Chondrocyte (in vitro differentiated cells): ENCODE results near the gene FAM241A. TPM values are rescaled to one million over a fixed set of nuclear protein-coding genes. Genes with fewer than 3 reads are reported as not detected.

Source experiments
- DNase-seq: peaks from one replicate; pipeline ENCODE4 v3.0.0; 2021; ENCODE audit warnings: mixed read lengths, low spot score
- H3K27ac Mint-ChIP-seq: one replicate; pipeline ENCODE4 v1.8.0; 2021; ENCODE audit warnings: mild to moderate bottlenecking, moderate library complexity, mixed read lengths; ENCODE audit not compliant: unreplicated experiment
- H3K27me3 Mint-ChIP-seq: 2 replicates; pipeline ENCODE4 v1.8.0; 2021; ENCODE audit warnings: low read depth, mixed read lengths
- H3K36me3 Mint-ChIP-seq: 2 replicates; pipeline ENCODE4 v1.8.0; 2021; ENCODE audit warnings: low read depth, mixed read lengths
- H3K4me1 Mint-ChIP-seq: 2 replicates; pipeline ENCODE4 v1.8.0; 2021; ENCODE audit warnings: low read depth, mild to moderate bottlenecking, mixed read lengths
- H3K4me3 Mint-ChIP-seq: one replicate; pipeline ENCODE4 v1.8.0; 2021; ENCODE audit warnings: mild to moderate bottlenecking, moderate library complexity, mixed read lengths; ENCODE audit not compliant: unreplicated experiment
- H3K9me3 Mint-ChIP-seq: 2 replicates; pipeline ENCODE4 v1.8.0; 2021; ENCODE audit warnings: low read depth, mixed read lengths
- total RNA-seq: library from RNA; stranded (reverse); gene quantifications from 3 replicates; pipeline ENCODE4 v1.2.1, GENCODE V29; 2021
- TF ChIP-seq, protein P1 (sequence below): fragments of 200-600 bp; sonication (generic); IDR thresholded peaks from 2 replicates; pipeline ENCODE4 v1.5.0; 2021; ENCODE audit warnings: antibody characterized with exemption, mild to moderate bottlenecking, moderate library complexity

FAM241A gene
- total RNA-seq, 1 donor from 2014 or later, result 0.62 TPM

DNA sequence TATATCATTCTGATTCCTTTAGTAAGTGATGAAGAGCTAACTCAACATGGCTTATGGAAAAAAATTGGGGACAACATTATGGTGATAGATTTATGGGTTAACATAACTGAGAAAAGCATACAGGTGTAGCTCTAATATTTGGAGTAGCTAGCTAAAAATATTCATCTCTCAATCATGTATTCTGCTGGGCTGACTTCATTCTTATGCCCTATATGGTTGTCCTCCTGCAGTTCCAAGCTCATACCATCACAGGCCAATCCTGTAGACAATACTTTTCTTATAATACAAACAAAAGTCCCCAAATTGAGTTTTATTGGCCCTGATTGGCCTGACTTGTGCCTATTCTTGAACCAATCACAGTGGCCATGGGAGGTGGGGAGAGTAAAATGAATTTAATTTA is 6.7 kb upstream of the FAM241A start:
- TF ChIP-seq, protein P1, sequence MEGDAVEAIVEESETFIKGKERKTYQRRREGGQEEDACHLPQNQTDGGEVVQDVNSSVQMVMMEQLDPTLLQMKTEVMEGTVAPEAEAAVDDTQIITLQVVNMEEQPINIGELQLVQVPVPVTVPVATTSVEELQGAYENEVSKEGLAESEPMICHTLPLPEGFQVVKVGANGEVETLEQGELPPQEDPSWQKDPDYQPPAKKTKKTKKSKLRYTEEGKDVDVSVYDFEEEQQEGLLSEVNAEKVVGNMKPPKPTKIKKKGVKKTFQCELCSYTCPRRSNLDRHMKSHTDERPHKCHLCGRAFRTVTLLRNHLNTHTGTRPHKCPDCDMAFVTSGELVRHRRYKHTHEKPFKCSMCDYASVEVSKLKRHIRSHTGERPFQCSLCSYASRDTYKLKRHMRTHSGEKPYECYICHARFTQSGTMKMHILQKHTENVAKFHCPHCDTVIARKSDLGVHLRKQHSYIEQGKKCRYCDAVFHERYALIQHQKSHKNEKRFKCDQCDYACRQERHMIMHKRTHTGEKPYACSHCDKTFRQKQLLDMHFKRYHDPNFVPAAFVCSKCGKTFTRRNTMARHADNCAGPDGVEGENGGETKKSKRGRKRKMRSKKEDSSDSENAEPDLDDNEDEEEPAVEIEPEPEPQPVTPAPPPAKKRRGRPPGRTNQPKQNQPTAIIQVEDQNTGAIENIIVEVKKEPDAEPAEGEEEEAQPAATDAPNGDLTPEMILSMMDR, result no peak
- no peak for DNase-seq
- peaks cover 9% of the 10 kb centered on the region for H3K4me1 Mint-ChIP-seq
- H3K4me3 Mint-ChIP-seq, result no peak overlapping the region
- H3K27ac Mint-ChIP-seq, result no peak overlapping the region
- H3K36me3 Mint-ChIP-seq, result no peaks in the 10 kb centered on the region
- peaks cover 7% of the 10 kb centered on the region for H3K27me3 Mint-ChIP-seq
- peaks cover 5% of the 10 kb centered on the region for H3K9me3 Mint-ChIP-seq

DNA sequence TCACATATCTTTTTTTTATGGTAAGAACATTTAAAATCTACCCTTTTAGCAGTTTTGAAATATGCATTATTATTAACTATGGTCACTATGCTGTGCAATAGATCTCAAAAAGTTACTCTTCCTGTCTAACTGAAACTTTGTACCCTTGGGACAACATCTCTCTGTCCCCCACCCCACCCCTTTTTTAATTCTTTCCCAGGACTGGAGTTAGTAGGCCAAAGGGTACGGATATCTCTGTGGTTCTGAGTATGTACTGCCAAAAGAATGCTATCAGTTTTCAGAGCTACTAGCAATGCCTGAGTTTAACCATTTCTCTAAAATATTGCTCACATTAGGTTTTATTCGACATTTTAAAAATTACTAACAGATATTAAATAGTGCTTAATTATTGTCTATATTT is 4.7 kb upstream of the FAM241A start:
- Mint-ChIP-seq H3K27ac (no peak overlapping the region), H3K9me3 (peaks cover 5% of the 10 kb centered on the region), H3K36me3 (no peaks in the 10 kb centered on the region), H3K4me3 (no peak overlapping the region), H3K4me1 (peaks cover 13% of the 10 kb centered on the region), H3K27me3 (peaks cover 3% of the 10 kb centered on the region)
- TF ChIP-seq, protein P1, result no peak
- no peak for DNase-seq

DNA sequence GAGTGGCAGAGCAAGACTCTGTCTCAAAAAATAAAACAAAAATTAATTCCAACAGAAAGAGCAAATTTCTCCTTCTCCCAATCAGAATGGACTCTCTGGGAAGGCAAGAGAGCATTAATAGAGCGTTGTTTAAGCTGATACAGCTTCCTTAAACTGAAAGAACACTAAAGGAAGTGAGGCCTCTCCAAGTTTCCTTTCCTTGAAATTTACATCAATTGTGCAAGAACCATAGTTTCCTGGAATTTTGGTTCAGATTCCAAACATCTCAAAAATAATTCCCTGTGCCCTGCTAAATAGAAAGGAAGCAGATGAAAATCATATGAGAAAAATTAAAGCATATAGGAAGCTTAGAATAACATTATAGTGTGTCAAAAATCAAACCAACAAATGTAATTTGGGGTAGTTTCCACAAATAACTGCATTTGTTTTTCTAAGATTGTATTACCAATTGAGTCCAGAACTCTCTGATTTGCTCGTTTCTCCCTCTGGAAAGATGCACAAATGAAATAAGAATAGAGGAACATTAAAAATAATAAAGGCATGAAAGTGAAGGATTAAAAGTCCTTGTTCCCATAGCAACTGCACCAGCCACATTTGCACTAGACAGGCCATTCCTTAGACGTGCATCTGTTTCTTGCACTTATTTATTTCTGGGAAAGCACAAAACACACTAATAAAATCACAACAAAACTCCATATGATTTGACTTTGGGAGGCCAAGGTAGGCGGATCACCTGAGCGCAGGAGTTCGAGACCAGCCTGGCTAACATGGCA is 3.7 kb upstream of the FAM241A start:
- Mint-ChIP-seq H3K27ac (no peak overlapping the region), H3K4me1 (peaks cover 17% of the 10 kb centered on the region), H3K27me3 (peaks cover 6% of the 10 kb centered on the region), H3K9me3 (no peaks in the 10 kb centered on the region), H3K4me3 (no peak overlapping the region), H3K36me3 (no peaks in the 10 kb centered on the region)
- no peak for DNase-seq
- TF ChIP-seq, protein P1, result no peak

DNA sequence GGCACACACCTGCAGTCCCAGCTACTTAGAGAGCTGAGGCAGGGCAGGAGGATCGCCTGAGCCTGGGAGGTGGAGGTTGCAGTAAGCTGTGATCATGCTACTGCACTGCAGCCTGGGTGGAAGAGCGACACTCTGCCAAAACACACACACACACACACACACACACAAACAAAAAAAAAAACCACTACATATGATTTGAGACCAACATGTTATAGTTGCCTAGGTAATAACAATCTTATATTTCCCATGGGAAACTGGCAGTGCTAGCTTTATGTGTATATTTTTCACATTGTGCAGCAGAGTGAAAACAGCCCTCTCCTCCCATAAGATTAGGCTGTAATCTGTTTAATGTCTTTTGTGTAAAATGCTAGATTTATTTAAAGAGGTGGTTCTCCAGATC is 3.1 kb upstream of the FAM241A start:
- Mint-ChIP-seq H3K4me1 (peaks cover 17% of the 10 kb centered on the region), H3K27me3 (peaks cover 11% of the 10 kb centered on the region), H3K36me3 (no peaks in the 10 kb centered on the region), H3K9me3 (no peaks in the 10 kb centered on the region), H3K4me3 (no peak overlapping the region), H3K27ac (no peak overlapping the region)
- TF ChIP-seq, protein P1, result no peak
- no peak for DNase-seq

DNA sequence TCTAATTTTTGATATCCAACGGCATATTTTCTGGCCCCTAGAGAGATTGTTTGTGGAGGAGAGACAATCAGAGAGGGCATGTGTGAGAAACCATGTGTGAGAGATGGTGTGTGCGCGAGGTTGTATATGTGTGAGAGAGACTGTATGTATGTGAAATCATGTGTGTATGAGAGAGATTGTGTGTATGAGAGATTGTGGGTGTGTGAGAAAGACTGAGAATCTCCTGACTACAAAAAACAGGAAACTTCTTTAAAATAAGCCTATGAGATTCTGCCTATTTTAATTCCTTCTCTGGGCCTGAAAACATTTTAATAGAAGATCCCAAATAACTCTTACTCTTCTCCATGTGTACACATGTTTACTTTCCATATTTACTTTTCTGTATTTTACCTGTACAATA is 1.5 kb upstream of the FAM241A start:
- Mint-ChIP-seq H3K4me1 (peaks cover 17% of the 10 kb centered on the region), H3K9me3 (no peaks in the 10 kb centered on the region), H3K4me3 (no peak overlapping the region), H3K27ac (no peak overlapping the region), H3K36me3 (no peaks in the 10 kb centered on the region), H3K27me3 (peaks cover 22% of the 10 kb centered on the region)
- TF ChIP-seq, protein P1, result no peak
- DNase-seq, result no peak
